Astrocyte of the hippocampus (primary cell): ENCODE data around the gene PSMD2.
"Not testable (repeated sequence)": the region's sequence is repeated elsewhere in the genome, so short reads cannot be mapped to it uniquely, and the experiment has no call there.

ENCODE experiments used
- DNase-seq: peaks from one replicate; pipeline ENCODE4 v3.0.0; 2011; ENCODE audit warnings: low read depth, low spot score

PSMD2 gene

DNA sequence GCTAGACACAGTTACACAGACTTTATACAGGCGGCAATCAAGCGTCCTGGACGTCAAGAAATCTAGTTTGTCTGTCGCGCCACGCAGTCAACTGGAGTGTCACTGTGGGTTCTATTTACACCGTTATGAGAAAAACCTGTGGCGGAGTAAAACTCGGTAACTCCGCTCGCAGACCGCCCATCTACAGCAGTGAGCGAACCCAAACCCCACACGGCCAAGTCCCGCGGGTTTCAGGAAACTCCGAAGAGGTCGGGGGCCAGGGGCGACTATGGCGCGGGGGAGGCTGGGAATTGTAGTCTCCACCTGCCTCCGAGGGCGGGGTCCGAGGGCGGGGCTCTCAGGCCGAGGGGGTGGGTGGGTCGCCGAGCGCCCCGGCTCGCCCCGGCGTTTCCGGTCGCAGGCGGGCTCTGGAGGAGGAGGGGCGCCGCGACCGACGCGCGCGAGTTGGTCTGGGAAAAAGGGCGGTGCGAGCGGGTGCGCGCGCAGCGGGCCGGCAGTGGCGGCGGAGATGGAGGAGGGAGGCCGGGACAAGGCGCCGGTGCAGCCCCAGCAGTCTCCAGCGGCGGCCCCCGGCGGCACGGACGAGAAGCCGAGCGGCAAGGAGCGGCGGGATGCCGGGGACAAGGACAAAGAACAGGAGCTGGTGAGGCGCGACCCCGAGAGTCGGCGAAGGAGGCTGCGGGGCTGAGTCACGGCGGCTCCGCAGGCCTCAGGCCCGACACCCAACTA is at the start of gene PSMD2:
Gene PSMD2 (plus strand): TSS at position 483 of the 729 bp plus-strand sequence. CDS start 26 bp downstream, at position 509.
- DNase-seq = peak; percentile 99

DNA sequence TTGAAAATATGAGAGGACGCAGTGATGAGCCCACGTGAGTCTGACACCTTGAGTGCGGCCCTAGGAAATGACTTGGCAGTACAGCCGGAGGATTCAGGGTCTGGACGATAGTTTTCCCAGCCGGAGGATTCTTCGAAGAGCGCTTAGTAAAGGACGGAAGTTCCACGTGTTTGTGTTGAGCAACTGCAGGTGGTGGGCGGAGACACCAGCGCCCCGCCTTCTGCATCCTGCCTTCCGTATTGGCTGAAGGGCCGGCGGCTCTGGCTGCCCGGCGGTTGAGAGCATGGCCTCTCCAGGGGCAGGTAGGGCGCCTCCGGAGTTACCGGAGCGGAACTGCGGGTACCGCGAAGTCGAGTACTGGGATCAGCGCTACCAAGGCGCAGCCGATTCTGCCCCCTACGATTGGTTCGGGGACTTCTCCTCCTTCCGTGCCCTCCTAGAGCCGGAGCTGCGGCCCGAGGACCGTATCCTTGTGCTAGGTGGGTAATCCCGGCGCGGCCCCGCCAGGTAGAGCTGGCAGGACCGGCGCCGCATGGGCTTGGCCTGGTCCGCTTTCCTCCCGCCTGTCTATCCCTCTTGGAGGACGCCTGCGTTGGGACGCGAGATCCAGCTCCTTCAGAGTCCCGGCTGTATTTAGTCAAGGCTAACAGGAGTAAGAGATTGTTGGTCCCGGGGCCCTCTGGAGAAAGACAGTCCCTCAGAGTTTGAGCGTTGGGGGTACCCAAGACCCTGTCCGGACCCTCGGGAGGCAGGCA is 49.5 kb upstream of the PSMD2 start, which contains the start of gene EEF1AKMT4:
Gene EEF1AKMT4 (plus strand): TSS at position 261 of the 755 bp plus-strand sequence. CDS start 23 bp downstream, at position 284.
- peak; percentile 99 for DNase-seq

DNA sequence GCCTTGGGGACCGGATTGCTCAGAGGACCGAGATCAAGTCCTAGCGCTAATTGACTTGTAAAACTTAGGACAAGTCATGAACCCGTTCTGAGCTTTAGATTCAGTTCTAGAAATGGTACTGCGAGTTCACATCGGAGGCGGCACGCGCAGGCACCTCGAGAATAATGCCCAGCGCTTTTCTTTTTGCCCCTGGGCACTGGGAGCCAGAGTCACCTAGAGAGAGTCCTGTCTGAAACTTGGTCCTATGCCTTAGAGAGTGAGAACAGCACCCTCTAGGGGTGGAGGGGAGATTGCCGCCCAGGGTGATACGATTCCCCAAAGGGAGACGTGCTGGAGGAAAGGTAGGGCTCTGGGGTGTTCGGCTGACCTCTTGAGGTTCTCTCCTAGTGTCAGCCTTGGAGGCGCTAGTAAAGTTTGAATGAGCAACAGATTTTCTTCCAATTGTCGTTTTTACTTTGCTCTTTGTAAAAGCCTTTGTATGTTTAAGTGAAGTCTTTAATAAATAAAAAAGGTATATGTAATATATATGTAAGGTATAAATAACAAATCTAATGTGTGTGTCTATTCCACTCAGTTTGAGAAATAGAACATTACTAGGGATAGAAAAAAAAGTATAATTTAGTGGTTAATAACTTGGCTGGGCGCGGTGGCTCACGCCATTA is 48.7 kb upstream of the PSMD2 start:
- peak; percentile 88 for DNase-seq

DNA sequence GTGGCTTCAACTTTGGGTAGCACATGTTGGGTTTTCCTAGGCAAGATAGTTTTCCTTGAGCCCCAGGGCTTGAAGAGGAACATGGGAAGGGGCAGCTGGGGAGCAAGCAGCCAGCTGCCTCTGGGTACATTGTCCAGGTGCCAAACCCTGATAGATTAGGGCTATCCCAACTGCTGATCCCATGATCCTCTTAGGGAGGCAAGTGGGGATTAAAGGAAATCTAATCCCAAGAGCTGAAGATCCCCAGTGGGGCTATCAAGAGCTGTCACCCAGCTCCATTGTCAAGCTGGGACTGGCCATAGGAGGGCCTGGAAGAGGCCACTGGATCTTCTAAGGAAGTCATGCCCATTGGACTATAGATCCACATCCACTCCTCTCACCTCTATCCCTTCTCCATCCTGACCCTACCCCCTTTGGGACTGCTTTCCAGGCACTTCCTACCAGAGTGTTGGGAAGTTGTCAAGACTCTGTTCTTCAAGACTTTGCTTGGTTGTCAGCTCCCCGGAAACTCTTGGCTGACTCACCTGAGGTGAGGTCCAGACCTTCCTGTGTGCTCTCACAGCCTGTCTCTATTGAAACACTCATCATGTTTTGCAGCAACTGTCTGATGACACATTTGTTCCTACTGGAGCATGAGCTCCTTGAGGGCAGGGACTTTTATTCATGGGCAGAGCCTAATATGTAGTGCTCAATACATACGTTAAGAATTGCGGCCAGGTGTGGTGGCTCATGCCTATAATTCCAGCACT is 43.6 kb upstream of the PSMD2 start:
- no peak for DNase-seq

DNA sequence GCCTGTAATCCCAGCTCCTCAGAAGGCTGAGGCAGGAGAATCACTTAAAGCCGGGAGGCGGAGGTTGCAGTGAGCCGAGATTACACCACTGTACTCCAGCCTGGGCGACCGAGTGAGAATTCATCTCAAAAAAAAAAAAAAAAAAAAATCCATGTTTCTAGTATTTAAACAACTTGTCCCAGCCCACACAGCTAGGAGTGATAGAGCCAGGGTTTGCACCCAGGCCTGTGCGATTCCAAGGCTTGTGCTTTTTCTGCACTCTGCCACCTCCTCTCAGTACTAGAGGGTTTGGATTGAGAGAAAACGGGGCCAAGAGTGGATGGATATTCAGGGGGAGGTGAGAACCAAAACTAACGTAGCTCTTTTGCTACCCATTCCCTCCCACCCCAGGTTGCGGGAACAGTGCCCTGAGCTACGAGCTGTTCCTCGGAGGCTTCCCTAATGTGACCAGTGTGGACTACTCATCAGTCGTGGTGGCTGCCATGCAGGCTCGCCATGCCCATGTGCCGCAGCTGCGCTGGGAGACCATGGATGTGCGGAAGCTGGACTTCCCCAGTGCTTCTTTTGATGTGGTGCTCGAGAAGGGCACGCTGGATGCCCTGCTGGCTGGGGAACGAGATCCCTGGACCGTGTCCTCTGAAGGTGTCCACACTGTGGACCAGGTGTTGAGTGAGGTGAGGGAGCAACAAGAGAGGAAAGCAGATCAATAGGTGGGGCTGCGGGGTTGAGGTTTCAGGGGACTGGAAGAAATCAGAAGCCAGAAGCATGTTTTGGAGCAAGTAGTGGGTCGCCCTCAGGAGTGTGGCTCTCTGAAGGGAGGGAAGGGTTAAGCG is 41.7 kb upstream of the PSMD2 start:
- DNase-seq = no peak

DNA sequence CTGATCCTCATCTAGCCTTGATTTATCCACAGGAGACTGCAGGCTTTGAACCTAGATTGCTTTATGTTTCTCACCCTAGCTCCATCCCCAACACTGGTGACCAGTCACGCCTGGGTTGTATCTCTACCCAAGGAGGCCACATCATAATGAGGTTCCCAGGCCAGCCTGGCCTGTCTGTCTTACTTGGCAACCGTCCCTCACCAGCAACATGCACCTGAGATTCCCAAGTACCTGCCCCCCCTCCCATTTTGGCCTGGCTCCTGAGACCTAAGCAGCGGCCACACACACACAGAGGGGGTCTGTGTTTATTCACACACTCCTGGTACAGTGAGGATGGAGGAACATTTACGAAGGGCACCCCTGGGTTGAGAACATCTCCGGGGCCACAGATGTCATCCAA is 40.1 kb upstream of the PSMD2 start:
- no peak for DNase-seq

DNA sequence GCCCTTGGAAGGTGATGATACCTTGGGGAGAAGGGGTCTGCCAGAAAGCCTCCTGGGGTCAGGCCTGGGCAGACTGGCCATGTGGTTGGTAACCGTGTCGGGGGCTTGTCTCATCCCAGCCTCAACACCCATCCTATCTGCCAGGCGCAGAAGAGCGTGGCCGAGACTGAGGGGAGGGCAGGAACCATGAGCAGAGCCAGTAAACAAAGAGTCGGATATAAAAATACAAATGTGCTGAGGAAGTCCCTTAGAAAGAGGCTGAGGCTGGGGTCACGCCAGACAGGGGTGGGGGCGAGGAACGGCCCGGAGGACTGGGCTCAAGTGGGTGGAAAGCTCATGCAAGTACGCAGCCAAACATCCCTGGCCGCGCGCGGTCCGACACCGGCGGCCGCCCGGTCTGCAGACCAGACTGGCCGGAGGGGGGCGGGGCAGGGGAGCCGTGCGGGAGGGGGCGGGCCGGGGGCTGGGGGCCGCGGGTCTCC is 39.6 kb upstream of the PSMD2 start:
- DNase-seq = no peak

DNA sequence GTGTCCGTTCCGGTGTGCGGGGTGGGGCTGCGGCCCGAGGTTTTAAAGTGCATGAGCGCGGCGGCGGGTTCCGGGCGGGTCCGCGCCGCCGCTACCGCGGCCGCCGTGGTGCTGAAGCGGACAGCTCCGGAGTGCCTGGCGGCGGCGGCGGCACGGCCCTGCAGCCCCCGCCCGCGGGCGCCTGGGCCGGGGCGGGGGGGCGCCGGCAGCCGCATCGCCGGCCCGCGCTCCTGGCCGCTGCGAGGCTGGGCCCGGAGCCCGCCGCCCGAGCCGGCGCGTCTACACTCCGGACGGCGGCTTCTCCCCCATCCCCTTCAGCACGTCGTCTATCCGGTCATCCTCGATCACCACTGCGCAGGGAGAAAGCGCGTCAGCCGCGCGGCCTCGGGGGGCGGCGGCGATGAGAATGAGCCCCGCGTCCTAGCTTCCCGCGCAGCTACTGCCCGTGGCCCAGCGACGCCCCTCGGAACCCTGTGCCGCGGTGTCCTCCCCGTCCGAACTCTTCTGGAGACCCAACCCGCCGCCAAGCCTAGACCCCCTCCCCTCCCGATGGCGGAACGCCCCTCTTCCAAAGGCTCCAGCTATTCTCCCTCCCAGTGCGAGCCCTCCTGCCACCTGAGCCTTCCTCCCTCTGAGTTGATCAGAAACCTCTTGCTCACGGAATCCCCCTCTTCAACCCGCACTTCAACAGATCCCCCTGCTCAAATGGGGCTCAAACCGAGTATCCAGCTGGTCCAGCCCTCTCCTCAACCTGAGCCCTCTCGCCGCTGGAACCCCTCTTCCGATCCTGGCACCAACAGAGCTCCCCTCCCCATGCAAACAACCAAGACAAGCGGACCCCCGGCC is 38.9 kb upstream of the PSMD2 start:
- peak; percentile 76 for DNase-seq

DNA sequence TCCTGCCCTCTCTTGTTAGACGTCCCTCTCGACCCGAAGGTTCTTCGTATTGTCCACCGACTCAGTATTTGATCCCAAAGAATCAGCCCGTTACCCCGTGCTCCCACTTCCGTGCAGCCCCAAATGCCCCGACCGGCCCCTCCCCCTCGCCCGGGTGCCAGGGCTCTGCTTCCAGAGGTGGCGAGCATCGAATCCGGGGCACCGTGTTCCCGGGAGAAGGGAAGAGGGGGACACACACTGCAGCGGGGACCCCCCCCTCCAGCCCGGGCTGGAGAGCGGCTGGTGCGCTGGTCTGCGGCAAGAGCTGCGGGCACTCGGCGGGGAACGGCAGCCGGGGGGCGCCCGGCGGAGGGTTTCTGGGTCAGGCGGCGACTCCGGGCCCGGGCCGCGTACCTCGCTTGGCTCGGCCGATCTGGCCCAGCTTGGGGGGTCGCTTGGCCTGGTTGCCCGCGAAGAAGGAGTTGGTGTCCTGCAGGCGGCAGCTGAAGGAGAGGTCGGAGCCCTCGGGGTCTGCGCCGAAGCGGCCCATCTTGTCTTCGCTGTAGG is 38.2 kb upstream of the PSMD2 start:
- DNase-seq = peak; percentile 21

DNA sequence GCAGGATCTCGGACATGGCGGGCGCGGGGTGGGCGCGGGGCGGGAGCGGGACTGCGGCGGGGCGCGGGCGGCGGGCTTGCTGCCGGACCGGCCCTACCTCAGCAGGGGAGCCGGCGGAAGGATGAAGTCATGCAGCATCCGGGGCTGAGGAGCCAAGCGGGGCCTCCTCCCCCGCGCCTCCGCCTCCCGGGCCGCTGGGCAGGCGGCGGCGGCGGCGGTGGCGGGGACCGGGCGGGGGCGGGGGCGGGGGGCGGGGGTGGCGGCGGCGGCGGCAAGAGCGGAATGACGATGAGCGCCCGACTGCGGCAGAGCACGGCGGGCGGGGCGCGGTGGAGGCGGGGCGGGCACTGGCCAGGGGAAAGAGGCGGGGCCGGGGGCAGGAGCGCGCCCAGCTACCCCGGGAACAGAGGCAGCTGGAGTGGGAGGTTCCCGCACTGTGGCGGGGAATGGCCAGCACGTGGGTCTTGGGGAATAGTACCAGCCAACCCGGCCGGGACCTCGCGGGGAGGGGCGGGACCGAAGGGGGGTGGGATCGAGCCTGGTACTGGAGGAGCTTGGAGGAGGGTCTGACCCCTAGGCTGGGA is 37.7 kb upstream of the PSMD2 start, which contains the start of gene CAMK2N2:
Gene CAMK2N2 (minus strand): TSS at position 284 of the 584 bp plus-strand sequence. CDS start 268 bp downstream, at position 16.
- DNase-seq = peak; percentile 64

DNA sequence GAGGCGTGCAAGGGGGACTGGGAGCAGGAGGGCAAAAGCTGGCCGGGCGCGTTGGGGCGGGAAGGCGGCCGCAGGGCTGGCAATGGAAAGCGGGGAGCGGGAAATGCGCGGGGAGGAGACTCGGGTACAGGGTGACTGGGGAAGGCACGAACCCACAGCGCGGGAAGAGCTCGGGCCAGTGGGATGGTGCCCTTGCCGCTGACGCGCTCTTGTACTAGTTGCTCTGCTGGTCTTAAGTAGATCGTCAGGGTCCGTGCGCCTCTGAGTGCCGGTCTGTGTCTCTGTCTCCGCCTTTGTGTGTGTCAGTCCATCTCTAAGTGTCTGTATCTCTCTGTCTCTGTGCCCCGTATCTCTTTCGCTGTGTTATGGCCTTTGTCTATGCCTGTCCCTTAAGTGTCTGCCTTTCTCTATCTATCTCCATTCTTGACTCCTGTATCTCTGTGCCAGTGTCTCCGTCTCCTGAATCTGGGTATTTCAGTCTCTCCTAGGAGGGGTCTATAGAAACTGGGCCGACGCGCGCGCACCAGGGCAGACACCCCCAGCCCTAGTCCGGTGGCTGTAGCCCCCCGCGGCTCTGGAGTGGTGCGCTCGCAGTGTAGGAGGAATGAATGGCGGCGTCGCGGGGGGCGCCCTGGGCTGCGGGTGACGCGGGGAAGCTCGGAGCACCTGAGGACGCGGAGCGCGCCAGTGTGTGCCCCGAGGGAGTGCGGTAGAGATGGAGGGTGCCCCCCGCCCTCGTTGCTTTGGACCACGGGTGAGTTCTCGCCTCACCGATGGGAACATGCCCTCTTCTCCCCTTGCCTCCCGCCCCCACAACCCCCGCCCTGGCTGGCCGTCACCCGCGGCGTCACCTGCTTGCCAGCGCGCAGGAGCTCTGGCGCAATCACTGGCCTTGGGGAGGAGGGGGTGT is 36.9 kb upstream of the PSMD2 start:
- peak; percentile 34 for DNase-seq

DNA sequence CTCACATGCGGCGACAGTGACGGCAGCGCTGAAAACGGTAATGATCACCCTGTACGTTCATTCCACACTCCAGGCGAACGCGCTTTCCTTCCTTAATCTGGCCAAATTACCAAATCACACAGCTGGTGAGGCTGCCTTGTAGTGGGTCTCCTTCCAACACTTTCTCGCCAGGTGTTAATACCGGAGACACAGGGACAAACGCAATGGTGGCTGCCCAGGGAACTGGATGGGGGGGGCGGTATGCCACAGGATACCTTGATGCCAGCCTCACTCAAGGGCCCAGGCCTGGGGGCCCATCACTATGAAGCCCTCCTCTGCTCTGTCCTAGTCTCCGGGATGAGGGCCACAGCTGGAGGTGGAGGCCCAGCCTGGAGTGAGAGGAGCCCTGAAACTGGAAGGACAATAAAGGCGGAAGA is 36.3 kb upstream of the PSMD2 start:
- DNase-seq = no peak

DNA sequence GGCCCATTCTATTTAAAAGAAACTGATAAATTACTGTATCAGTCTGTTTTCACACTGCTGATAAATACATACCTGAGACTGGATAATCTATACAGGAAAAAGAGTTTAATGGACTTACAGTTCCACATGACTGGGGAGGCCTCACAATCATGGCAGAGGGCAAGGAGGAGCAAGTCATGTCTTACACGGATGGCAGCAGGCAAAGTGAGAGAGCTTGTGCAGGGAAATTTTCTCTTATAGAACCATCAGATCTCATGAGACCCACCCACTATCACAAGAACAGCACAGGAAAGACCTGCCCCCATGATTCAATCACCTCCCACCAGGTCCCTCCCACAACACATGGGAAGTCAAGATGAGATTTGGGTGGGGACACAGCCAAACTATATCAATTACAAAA is 31.8 kb upstream of the PSMD2 start:
- not testable (repeated sequence) for DNase-seq

DNA sequence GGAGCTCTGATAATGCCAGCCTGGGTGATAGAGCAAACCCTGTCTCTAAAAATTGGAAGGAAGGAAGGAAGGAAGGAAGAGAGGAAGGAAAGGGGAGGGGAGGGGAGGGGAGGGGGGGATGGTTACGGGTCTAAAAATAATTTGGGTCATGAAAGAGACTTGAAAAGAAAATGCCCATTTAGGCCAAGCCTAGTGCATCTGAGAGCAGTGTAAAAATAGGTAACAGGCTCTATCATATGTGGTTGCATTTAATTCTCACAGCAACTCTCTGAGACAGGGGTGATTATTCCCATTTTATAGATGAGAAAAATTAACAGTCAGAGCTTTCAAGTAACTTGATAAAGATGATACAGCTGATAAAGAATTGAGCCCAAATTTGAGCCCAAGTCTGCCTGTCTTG is 26.8 kb upstream of the PSMD2 start:
- DNase-seq = no peak

DNA sequence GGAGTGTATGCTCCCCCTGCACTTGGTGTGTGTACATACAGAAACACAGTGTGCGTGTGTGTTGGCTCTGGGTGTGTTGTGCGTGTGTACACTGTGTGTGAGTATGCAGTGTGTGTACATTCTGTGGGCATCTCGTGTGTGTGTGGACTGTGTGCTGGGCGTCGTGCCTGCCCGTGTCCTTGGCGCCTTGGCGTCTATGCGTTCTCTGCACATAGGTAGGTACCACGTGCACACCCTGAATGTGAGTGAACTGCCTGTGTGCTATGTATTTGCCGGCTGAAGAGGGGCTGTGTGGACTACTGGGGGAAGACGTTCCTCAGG is 23.7 kb upstream of the PSMD2 start:
- DNase-seq = no peak

DNA sequence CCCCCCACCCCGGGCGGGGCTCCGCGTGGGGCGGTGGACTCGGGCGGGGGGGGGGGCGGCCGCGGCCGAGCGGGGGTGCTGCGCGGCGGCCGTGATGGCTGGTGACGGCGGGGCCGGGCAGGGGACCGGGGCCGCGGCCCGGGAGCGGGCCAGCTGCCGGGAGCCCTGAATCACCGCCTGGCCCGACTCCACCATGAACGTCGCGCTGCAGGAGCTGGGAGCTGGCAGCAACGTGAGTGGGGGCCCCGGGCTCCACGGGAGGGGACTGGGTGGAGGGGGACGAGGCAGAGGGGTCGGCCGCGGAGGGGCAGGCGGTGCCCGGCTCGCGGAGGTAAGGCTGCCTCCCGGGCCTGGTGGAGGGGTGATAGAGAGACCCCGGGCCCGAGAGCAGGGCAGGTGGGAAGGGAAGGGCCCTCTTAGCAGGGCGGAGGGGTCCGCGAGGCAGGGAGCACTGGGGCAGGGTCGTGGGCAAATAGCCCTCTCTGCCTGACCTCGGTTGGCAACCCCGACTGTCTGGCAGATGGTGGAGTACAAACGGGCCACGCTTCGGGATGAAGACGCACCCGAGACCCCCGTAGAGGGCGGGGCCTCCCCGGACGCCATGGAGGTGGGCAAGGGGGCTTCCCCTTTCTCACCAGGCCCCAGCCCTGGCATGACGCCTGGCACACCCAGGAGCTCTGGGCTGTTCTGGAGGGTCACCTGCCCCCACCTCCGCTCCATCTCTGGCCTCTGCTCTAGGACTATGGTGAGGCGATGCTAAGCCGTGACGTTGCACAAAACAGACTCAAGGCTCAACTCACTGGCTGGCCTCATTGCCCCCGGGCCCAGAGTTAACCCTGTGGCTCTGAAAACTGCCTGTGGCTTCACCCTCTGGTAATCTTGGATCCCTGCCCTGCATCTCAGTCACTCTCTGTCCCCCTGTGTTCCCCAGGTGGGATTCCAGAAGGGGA is 22.8 kb upstream of the PSMD2 start, which contains the start of gene ECE2:
Gene ECE2 (plus strand): TSS at position 62 of the 950 bp plus-strand sequence. CDS start 132 bp downstream, at position 194.
- peak; percentile 64 for DNase-seq

DNA sequence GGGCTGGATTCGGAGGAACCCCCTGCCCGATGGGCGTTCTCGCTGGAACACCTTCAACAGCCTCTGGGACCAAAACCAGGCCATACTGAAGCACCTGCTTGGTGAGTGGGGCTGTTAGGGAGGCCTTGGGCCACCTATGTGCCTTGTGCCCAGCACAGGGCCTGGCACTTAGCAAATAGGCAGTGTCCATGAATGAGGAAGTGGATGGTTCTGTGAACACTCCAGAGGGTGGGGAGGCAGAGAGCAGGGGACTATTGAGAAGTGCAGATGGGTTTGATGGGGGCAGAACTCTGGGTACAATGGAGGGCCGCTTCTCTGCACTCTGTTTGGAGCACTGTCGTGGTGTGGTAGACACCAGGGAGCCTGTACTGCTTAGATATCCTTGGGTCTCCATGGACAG is 21.7 kb upstream of the PSMD2 start:
- no peak for DNase-seq
